GM12878 (cell line): ENCODE results near the gene MAD1L1. TPM values are rescaled to one million over a fixed set of nuclear protein-coding genes. Genes with fewer than 3 reads are reported as not detected.

Source experiments
- ATF7 ChIP-seq: fragments of 450-650 bp; IDR thresholded peaks from 2 replicates; pipeline ENCODE4 v1.6.1; 2016; ENCODE audit warnings: low read depth, mild to moderate bottlenecking
- CBX5 ChIP-seq: sonication (generic); IDR thresholded peaks from 2 replicates; pipeline ENCODE4 v1.6.1; 2016; ENCODE audit warnings: low read depth, moderate library complexity, mild to moderate bottlenecking, inconsistent platforms
- ETV6 ChIP-seq, 2 experiments: fragments of 450-650 bp in 1 of 2; IDR thresholded peaks in 1 of 2; conservative IDR thresholded peaks in 1 of 2; 2 replicates each; pipeline ENCODE4 v1.6.1; 2014; ENCODE audit warnings: antibody characterized with exemption in 1 of 2, borderline replicate concordance in 1 of 2, low read depth in 1 of 2, mild to moderate bottlenecking in 1 of 2, moderate library complexity in 1 of 2
- GATAD2B ChIP-seq: fragments of 450-650 bp; conservative IDR thresholded peaks from 2 replicates; pipeline ENCODE4 v1.6.1; 2017; ENCODE audit warnings: low read depth, mild to moderate bottlenecking, moderate library complexity
- HCFC1 ChIP-seq: fragments of 150-350 bp; IDR thresholded peaks from 2 replicates; pipeline ENCODE4 v1.6.1; 2014; ENCODE audit warnings: low read length
- MXI1 ChIP-seq: fragments of 150-350 bp; IDR thresholded peaks from 2 replicates; pipeline ENCODE4 v1.6.1; 2011; ENCODE audit warnings: low read depth, mild to moderate bottlenecking, inconsistent platforms, low read length, improper control_type of control experiment
- NFYA ChIP-seq: IDR thresholded peaks from 2 replicates; pipeline ENCODE4 v1.6.1; 2011; ENCODE audit warnings: low read depth, mild to moderate bottlenecking, low read length, improper control_type of control experiment, borderline replicate concordance
- NR2C1 ChIP-seq: fragments of 450-650 bp; IDR thresholded peaks from 2 replicates; pipeline ENCODE4 v1.6.1; 2017; ENCODE audit warnings: antibody characterized with exemption, mild to moderate bottlenecking, moderate library complexity
- NR2C2 ChIP-seq: IDR thresholded peaks from 2 replicates; pipeline ENCODE4 v1.6.1; 2011; ENCODE audit warnings: borderline replicate concordance, low read depth; ENCODE audit not compliant: control insufficient read depth, insufficient read length
- RAD21 ChIP-seq: IDR thresholded peaks from 2 replicates; pipeline ENCODE4 v1.6.1; 2011; ENCODE audit warnings: mild to moderate bottlenecking, low read depth, low read length, moderate library complexity; ENCODE audit not compliant: insufficient read depth
- RUNX3 ChIP-seq: IDR thresholded peaks from 2 replicates; pipeline ENCODE4 v1.6.1; 2012; ENCODE audit warnings: low read length, inconsistent platforms
- SIN3A ChIP-seq: IDR thresholded peaks from 2 replicates; pipeline ENCODE4 v1.6.1; 2012; ENCODE audit warnings: low read depth, low read length, improper control_type of control experiment
- SIX5 ChIP-seq: IDR thresholded peaks from 2 replicates; pipeline ENCODE4 v1.6.1; 2011; ENCODE audit warnings: mild to moderate bottlenecking, low read depth, low read length, moderate library complexity; ENCODE audit not compliant: severe bottlenecking
- SMC3 ChIP-seq: IDR thresholded peaks from 2 replicates; pipeline ENCODE4 v1.6.1; 2011; ENCODE audit warnings: low read length, improper control_type of control experiment, borderline replicate concordance
- SP1 ChIP-seq: IDR thresholded peaks from one replicate; pipeline ENCODE4 v1.6.1; 2011; ENCODE audit warnings: low read depth, low read length
- USF1 ChIP-seq: IDR thresholded peaks from 2 replicates; pipeline ENCODE4 v1.6.1; 2011; ENCODE audit warnings: borderline replicate concordance, low read depth, mild to moderate bottlenecking, moderate library complexity, mixed read lengths, low read length; ENCODE audit not compliant: insufficient read depth; ENCODE audit errors: extremely low read length
- YY1 ChIP-seq: IDR thresholded peaks from 2 replicates; pipeline ENCODE4 v1.6.1; 2011; ENCODE audit warnings: low read depth, mild to moderate bottlenecking, low read length
- ZNF217 ChIP-seq: fragments of 450-650 bp; IDR thresholded peaks from 2 replicates; pipeline ENCODE4 v1.6.1; 2017; ENCODE audit warnings: antibody characterized with exemption, mild to moderate bottlenecking
- polyA plus RNA-seq, 11 experiments: library from polyadenylated mRNA; depleted of rRNA in 4 of 11; unstranded in 6 of 11; stranded (reverse) in 5 of 11; fragments of >200 nt; fragmentation: Nextera tagmentation in 4 of 11; fragmentation: Illumina TruSeq in 1 of 11; extraction: Ambion mirVana in 4 of 11; extraction: Trizol in 1 of 11; gene quantifications; 1 replicate in 1 of 11; 2 replicates in 10 of 11; pipeline versions ENCODE4 v1.2.1 to v1.2.3, GENCODE V29; 2011 to 2016; ENCODE audit warnings: inconsistent platforms in 2 of 11, missing spikeins in 2 of 11, low read depth in 1 of 11
- total RNA-seq, 4 experiments: library from RNA; depleted of rRNA in 3 of 4; stranded (reverse); fragments of >200 nt in 3 of 4; fragmentation: Illumina TruSeq in 1 of 4; extraction: Trizol in 1 of 4; gene quantifications; 2 replicates each; pipeline versions ENCODE4 v1.2.1 to v1.2.3, GENCODE V29; 2013 to 2021
- TF ChIP-seq, protein P1 (sequence below): fragments of 450-650 bp; formaldehyde crosslinking; IDR thresholded peaks from 2 replicates; pipeline ENCODE4 v1.5.0; 2022; ENCODE audit warnings: mild to moderate bottlenecking, missing genetic modification characterization

MAD1L1 gene
- total and polyA plus RNA-seq, 10 of the 15 experiments (the other 5 are each of a cell fraction or from before 2014, with no cell fraction given), result 2.2 to 76.8 (median 38.3) TPM

DNA sequence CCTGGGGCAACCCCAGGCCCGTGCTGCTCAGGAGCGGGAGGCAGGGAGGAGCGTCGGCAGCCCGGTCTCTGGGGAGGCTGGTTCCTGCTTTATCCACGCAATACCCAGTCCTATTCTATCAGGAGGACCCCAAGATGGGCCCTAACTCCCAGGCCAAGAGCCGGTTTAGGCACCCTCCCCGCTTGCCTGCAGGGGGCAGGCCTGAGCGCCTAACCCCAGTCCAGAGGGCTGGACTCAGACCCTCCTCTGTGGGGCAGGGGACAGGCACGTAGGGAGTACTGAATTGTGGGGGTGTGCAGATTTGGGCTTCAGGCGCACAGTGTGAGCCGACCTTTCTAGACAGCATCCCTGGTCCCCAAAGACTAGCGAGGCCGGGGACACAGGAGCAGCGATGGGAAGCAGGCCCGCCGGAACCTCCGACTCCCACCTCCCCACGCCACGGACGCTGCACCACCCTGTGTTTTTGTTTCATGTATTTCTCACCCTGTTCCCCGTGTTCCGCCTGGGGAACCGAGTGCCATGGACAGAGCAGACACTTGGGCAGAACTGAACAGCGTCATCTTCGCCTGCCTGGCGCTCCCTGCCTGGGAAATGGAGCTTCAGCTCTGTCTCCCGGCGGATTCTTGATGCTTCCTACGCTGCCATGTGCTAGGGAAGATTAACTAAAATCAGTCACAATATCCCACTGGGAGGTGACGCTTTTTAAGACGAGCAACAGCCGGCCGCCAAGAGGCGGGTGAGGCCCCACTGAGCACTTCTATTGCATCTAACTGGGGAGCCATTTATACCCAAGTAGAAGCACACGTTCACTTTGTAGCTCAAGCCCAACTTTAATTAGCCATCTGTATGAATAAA, 14.6 kb upstream of the MAD1L1 start (continued):
- no peak for TF ChIP-seq ZNF217
- TF ChIP-seq ATF7, result no peak
- no peak for TF ChIP-seq CBX5
- 0 out of 2 replicates have a peak, but pooled peaks have one; percentile 6 for TF ChIP-seq RUNX3
- TF ChIP-seq NR2C1, result no peak
- TF ChIP-seq, protein P1, sequence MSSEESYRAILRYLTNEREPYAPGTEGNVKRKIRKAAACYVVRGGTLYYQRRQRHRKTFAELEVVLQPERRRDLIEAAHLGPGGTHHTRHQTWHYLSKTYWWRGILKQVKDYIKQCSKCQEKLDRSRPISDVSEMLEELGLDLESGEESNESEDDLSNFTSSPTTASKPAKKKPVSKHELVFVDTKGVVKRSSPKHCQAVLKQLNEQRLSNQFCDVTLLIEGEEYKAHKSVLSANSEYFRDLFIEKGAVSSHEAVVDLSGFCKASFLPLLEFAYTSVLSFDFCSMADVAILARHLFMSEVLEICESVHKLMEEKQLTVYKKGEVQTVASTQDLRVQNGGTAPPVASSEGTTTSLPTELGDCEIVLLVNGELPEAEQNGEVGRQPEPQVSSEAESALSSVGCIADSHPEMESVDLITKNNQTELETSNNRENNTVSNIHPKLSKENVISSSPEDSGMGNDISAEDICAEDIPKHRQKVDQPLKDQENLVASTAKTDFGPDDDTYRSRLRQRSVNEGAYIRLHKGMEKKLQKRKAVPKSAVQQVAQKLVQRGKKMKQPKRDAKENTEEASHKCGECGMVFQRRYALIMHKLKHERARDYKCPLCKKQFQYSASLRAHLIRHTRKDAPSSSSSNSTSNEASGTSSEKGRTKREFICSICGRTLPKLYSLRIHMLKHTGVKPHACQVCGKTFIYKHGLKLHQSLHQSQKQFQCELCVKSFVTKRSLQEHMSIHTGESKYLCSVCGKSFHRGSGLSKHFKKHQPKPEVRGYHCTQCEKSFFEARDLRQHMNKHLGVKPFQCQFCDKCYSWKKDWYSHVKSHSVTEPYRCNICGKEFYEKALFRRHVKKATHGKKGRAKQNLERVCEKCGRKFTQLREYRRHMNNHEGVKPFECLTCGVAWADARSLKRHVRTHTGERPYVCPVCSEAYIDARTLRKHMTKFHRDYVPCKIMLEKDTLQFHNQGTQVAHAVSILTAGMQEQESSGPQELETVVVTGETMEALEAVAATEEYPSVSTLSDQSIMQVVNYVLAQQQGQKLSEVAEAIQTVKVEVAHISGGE (CRISPR knock-in tag), result no peak
- no peak for TF ChIP-seq USF1
- TF ChIP-seq ETV6 (conservative IDR thresholded peaks at IDR 0.05 in 1 of 2, IDR thresholded peaks at IDR 0.05 in 1 of 2; ENCODE audit: borderline replicate concordance in 1 of 2, low read depth in 1 of 2), result no peak
- peak; percentile 57; the same call in 1 of the 2 replicates for TF ChIP-seq SMC3
- TF ChIP-seq SIN3A, result no peak
- TF ChIP-seq YY1, result 0 out of 2 replicates have a peak, but pooled peaks have one; percentile 28
- no peak for TF ChIP-seq SP1
- no peak for TF ChIP-seq NFYA
- TF ChIP-seq NR2C2, result no peak
- no peak for TF ChIP-seq SIX5
- TF ChIP-seq GATAD2B, result no peak
- no peak for TF ChIP-seq MXI1
- no peak for TF ChIP-seq HCFC1
- peak; percentile 55 for TF ChIP-seq RAD21
